SU-DHL-6 (cell line): ENCODE results near the gene RGS6.

Source experiments
- CTCF ChIP-seq: fragments of 200-600 bp; sonication (generic); IDR thresholded peaks from one replicate; pipeline ENCODE4 v1.5.1; 2017; ENCODE audit warnings: antibody characterized with exemption, mild to moderate bottlenecking, low read length, moderate library complexity; ENCODE audit not compliant: insufficient read depth, poor library complexity, severe bottlenecking
- EZH2phosphoT487 ChIP-seq: fragments of 200-600 bp; sonication (generic), shearing (Covaris generic); conservative IDR thresholded peaks from 2 replicates; pipeline ENCODE4 v1.6.1; 2018; ENCODE audit warnings: mild to moderate bottlenecking, antibody characterized with exemption, low read length, moderate library complexity, mixed read lengths

DNA sequence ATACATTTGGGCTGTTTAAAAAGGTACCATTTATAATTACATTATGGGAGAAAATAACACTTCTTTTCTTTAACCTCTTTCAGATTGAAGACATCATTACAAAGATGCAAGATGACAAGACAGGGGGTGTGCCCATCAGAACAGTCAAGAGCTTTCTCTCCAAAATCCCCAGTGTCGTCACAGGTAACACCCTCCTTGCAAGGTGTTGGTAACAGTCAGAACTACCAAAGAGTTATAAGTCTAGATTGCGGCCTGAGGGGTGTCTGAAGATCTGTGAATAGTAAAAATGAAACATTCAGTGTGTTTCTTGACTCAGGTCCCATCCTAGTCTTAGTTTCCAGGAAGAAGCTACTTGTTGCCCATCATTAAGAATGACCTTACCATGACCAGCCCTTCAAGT, 419.8 kb downstream of the RGS6 start:
- TF ChIP-seq CTCF = no peak
- TF ChIP-seq EZH2phosphoT487 = no peak
